GM12873 (cell line): Measurements from ENCODE around the gene OXA1L.

Experiments used
- TF ChIP-seq, protein P1 (sequence below): IDR thresholded peaks from 2 replicates; pipeline ENCODE4 v1.5.1; 2012; ENCODE audit warnings: low read depth, mild to moderate bottlenecking, moderate library complexity, low read length, control low read depth; ENCODE audit not compliant: insufficient read depth; ENCODE audit errors: missing control alignments

OXA1L gene

DNA sequence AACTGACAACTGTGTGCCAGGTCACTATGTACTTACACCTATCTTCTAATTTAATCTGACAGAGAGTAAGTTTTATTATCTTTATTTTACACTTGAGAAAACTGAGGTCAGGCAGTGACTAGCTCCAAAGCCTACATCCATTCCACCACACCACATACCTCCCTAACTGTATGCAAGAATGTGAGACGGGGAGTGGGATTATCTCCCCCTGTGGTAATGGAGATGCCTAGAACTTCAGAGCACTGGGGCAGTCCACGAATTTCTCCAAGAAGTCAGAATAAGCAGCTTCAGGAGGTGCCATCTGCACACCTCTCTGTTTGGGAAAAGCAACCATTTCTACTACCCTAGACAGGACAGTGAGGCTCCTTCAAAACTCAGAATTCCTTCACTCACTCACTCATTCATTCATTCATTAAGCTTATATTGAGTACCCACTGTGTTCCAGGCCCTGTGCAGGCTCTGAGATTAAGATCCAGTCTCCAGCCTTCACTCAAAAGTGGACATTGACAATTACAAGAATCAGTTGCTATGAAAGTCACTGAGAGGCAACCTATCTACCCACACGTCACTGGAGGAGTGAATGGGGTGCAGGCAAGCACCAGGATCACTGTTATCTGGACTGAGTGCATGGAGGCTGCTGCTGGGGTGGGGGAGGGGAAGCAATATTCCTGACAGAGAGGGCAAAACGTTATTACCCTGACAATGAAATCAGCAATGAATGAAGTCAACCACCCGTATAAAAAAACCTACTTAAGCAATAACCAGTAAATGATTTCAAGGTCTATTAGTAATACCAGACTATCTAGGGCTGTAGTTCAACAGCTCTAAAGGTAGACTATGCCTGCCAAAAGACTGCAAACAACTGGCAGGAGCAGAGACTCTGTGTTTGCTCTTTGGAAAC is 30.8 kb downstream of the OXA1L start:
- TF ChIP-seq, protein P1, sequence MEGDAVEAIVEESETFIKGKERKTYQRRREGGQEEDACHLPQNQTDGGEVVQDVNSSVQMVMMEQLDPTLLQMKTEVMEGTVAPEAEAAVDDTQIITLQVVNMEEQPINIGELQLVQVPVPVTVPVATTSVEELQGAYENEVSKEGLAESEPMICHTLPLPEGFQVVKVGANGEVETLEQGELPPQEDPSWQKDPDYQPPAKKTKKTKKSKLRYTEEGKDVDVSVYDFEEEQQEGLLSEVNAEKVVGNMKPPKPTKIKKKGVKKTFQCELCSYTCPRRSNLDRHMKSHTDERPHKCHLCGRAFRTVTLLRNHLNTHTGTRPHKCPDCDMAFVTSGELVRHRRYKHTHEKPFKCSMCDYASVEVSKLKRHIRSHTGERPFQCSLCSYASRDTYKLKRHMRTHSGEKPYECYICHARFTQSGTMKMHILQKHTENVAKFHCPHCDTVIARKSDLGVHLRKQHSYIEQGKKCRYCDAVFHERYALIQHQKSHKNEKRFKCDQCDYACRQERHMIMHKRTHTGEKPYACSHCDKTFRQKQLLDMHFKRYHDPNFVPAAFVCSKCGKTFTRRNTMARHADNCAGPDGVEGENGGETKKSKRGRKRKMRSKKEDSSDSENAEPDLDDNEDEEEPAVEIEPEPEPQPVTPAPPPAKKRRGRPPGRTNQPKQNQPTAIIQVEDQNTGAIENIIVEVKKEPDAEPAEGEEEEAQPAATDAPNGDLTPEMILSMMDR = no peak

DNA sequence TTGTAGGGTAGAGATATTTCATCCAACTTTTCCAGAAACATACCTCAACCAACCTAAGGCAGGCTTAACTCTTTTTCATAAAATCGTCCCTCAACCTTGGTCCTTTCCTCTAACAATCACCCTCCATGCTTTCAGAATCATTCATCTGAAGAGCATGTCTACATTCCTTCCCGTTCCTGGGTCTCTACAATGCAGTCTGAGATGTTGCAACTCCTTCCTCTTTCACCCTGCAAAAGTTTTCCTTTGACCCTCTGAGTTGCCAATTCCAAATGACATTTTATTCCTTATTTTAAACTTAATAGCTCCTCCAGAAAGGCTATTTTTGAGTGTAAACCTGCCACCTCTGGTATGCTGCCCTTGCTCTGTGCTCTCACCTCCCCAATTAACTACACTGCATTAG is 32.0 kb downstream of the OXA1L start:
- TF ChIP-seq, protein P1 = no peak

DNA sequence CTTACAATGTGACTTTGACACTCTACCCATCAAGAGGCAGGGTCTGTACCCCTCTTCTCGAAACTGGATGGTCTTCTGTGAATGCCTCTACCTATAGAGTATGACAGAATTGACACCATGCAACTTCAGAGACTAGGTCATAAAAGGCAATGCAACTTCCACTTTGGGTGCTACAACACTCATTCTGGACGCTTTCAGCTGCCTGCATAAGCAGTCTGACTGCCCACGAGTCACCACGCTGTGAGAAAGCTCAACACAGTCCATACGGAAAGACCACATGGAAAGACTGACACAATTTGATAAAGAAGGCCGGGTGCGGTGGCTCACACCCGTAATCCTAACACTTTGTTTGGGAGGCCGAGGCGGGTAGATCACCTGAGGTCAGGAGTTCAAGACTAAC is 33.9 kb downstream of the OXA1L start:
- TF ChIP-seq, protein P1 = no peak

DNA sequence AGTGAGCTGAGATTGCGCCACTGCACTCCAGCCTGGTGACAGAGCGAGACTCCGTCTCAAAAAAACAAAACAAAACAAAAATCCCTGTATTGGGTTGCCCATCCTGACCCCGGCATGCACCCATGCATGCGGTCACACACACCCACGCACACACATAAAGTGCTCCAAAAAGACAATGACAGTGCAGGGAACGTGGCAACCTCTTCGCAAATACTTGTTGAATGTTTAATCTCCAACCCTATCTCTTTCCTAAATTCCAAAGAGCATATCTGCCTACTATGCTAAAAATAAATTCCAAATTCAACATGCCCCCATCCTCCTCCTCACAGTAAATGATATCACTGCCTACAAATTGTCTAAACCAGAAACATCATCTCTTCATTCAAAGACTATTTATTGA is 35.2 kb downstream of the OXA1L start:
- TF ChIP-seq, protein P1 = no peak

DNA sequence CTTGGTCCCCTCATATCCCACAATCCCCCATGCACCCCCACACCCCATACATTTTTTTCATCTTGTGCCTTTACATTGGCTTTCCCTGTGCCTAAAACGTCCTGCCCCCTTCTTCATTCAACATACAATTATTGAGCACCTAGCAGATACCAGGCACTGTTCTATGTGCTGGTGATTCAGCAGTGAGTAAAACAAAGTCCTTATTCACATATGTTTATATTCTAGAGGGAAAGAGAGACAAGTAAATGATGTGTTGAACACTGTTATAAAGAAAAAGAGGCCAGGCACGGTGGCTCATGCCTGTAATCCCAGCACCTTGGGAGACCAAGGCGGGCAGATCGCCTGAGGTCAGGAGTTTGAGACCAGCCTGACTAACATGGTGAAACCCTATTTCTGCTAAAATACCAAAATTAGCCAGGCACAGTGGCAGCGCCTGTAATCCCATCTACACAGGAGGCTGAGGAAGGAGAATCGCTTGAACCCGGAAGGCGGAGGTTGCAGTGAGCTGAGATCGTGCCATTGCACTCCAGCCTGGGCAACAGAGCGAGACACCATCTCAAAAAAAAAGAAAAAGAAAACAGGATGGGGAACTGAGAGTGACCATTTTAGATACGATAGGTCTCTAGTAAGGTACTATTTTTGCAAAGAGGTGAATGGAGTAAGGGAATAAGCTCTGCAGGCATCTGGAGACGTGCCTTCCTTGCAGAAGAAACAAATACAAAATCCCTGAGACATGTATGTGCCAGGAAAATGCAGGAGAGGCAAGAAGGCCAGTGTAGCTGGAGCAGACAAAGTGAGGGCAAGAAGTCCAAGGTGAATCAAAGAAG is 36.6 kb downstream of the OXA1L start:
- TF ChIP-seq, protein P1 = no peak

DNA sequence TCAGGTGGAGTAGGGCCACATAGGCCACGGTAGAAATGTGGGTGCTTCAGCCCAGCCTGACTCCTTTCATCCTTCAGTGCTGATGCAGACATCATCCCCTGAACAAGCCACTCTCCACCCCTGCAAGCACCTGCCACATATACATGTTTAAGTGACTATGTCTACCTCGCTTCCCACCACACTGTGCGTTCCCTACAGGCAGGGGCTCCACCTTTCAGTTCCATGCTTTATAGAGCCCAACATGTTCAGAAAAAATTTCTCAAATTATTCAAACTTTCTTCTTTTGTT is 37.1 kb downstream of the OXA1L start:
- TF ChIP-seq, protein P1 = no peak

DNA sequence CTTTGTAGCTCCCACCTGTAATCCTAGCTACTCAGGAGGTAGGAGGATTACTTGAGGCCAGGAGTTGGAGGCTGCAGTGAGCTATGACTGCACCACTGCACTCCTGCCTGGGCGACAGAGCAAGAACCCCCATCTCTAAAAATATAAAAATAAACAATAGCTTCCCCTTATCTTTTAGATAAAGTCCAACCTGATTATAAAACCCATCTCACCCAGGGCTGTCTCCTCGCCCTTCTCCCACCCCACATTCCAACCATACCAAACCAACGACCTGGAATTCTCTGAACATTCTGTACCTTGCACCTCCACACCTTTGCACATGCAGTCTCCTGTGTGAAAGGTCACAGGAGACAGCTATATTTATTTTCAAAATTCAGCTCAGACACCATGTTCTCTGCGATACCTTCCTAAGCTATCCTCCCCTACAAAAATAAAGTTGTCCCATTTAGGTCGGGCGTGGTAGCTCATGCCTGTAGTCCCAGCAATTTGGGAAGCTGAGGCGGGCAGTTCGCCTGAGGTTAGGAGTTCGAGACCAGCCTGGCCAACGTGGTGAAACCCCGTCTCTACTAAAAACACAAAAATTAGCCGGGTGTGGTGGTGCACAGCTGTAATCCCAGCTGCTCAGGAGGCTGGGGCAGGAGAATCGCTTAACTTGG is 41.1 kb downstream of the OXA1L start:
- TF ChIP-seq, protein P1 = no peak
